HG02943 (cell line): ENCODE measurements around the gene ZNF497.
"Not testable (repeated sequence)": the region's sequence is repeated elsewhere in the genome, so short reads cannot be mapped to it uniquely, and the experiment has no call there.

ENCODE experiments used
- ATAC-seq: cut with Tn5 transposase; IDR thresholded peaks from one replicate; pipeline ENCODE4 v1.9.1; 2021; ENCODE audit warnings: mild to moderate bottlenecking, low read depth, moderate library complexity; ENCODE audit not compliant: unreplicated experiment

ZNF497 gene

DNA sequence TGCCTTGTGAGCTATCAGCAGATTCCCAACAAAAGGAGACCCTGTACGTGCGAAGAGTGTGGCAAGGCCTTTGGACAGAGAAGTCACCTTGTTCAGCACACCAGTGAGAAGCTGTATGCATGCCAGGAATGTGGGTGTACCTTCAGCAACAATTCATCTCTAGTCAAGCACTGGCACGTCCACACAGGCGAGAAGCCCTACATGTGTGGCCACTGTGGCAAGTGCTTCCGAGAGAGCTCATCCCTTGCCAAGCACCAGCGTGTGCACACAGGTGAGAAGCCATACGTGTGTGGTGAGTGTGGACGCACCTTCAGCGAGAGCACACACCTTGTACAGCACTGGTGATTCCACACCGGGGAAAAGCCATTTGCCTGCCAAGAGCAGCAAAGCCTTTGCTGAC, 43.3 kb downstream of the ZNF497 start:
- no peak for ATAC-seq

DNA sequence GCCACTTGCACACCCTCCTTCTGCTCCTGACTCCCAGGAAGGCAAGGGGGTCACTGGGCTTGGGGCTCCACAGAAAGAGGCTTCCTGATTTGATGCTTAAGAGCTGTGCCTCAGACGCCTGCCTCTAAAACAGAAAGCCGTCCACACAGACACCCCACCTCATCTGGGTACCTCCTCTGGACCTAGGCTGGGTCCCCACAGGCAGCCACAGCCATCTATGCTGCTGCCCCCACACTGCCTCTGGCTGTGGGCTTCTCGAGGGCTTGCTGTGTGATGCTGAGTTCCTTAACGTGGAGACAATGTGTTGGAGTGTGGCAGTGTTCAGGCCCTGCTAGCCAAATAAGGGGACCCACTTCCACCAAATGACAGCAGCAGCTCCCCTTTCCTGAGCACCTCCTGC, 44.3 kb downstream of the ZNF497 start:
- ATAC-seq = no peak

DNA sequence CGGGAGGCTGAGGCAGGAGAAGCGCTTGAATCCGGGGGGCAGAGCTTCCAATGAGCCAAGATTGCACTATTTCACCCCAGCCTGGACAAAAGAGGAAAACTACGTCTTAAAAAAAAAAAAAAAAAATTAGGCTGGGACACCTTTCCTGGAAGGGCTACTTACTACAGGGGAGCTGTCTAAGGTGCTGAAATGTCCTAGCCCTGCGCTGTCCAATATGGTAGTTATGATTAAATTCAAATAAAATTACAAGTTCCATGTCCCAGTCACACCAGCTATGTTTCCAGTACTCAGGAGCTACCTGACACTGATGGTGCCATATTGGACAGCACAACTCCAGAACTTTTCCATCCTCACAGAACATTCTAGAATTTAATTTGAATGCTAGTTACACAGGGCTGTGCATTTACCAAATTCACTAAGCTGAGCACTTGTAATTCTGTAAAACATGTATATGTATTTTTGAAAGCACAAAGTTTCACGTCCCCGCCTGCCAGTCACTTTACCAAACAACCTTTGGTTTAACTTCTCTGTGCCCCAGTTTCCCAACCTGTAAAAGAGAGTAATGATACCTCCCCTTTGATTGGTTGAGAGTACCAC, 45.0 kb downstream of the ZNF497 start:
- no peak for ATAC-seq

DNA sequence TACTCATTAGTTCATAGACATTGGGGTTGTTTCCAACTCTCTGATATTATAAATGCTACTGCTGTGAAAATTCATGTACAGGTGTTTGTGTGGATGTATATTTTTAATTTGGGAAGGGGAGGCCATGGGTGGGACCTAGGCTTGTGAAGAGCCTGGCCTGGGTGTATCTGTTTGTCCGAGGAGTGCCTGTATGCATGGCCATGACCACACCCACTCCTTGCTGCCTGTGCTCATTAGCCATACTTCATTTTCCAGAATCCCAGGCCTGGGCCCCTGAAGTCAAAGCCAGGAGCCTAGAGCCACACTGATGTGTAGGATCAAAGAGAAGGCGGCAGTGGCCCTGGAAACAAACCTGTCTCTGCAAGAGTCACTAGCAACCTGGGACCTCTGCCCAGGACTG, 47.0 kb downstream of the ZNF497 start:
- no peak for ATAC-seq

DNA sequence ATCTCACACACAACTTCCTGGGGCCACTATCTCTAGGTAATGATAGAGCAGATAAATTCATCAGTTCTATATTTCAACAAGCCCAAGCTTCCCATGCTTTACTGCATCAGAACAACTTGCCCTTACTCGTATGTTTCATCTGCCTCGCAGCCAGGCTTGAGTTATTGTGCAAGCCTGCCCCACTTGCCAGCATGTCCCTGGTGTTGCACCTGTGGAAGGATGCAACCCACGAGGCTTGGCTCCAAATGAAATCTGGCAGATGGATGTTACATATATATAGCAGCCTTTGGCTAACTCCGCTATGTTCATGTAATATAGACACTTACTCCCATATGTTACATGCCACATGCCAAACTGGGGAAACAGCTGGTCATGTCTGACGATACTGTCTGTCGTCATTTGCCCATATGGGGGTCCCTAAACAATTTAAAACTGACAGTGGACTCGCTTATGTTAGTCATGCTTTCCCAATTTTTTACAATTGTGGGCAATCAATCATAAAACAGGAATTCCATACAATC, 51.1 kb downstream of the ZNF497 start:
- no peak for ATAC-seq

DNA sequence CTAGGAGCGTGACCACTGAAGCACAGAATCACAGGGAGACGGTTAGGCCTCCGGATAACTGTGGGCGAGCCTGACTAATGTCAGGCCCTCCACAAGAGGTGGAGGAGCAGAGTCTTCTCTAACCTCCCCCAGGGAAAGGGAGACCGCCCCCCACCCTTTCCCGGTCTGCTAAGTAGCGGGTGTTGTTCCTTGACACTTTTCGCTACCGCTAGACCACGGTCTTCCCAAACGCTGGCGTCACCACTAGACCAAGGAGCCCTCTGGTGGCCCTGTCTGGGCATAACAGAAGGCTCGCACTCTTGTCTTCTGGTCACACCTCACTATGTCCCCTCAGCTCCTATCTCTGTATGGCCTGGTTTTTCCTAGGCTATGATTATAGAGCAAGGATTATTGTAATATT, 51.9 kb downstream of the ZNF497 start:
- not testable (repeated sequence) for ATAC-seq

DNA sequence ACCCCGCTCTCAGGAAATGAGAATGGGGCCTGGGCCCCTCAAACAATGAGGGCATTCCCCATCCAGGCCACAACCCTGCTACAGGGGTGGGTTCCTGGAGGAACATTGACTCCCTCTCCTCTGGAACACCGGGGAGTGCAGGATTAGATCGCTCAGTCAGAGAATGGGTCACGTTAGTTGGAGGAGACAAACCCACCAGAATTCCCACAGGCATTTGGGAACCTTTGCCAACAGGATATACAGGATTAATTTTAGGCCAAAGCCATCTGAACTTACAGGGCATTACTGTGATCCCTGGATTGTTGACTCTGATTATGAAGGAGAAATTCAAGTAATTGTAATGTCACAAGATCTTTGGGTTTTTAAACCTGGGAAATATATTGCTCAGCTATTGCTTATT, 54.8 kb downstream of the ZNF497 start:
- ATAC-seq = no peak

DNA sequence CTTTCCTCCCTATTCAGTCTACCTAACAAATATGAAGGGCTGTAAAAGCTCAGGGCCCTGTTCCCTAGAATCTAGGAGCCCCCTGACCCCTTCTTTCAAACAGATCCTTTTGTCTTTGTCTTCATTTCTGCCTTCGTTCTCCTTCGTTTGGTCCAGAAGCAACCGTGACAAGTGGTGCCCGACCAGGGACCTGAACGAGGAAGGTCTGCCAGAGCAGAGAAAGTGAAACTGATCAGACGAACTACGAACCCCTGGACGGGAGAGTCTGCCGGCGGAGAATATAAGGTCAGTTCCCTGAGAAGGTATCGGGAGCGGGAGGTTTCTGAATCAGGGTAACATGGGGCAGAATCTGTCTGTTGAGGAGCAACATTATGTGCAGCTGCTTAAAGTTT, 56.6 kb downstream of the ZNF497 start:
- ATAC-seq = no peak

DNA sequence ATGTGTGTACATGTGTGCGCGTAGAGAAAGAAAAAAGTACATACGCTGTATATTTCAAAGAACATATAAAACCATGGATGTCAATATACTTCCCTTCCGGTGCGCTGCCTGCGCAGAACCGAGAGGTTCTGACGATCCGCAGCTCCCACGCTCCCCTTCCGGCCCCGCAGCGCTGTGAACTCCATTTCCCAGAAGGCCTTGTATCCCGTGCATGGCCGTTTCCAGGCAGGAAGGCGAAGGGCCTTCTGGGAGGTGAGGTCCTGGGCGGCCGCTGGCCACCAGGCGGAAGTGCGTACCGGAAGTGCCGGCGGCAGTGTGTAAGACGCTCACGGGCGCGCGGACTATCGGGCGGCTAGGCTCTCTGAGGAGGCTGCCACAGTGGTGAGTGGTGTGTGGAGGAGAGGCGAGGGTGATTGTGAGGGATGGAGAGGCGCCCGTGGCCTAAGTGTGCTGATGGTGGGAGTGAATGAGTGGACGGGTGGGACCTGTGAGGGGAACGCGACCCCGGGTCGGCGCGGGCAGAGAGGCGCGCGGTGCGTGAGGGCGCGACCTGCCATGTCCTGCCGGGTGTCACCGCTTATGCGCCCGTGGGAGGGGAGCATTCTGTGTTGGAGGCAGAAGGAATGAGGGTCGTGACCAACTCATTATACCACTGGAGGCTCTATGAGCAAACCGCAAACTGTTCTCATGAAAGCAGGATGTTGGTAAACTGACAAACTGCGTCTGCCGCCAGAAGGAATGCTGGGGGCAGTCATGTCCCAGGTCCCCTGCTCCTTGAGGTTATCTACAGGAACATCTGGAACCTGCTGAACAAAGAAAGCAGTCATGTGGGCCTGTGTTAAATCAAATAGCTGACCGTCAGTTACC, 57.3 kb downstream of the ZNF497 start, which contains the start of gene ERVK3-1:
Gene ERVK3-1 (plus strand): TSS at position 313 of the 867 bp plus-strand sequence. CDS start 6,792 bp downstream, outside the sequence.
- ATAC-seq = peak; percentile 98

DNA sequence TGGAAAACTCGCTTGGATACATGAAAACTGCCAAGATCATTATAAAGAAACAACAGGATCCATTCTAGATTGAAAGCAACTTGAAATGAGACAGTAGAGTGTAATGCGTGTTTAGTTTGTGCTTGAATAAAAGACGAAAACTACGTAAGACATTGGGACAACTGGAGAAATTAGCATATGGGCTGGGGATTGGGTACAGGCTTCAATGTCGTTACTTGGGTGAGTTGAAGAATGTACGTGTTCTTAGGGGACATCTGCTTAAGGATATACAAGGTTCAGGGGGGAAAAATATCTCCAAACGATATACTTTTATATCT, 57.8 kb downstream of the ZNF497 start:
- ATAC-seq = no peak
